ENCODE results near the gene PEAK1. TPM values are rescaled to one million over a fixed set of nuclear protein-coding genes. Genes with fewer than 3 reads are reported as not detected.

PEAK1 gene
- total RNA-seq, 1 donor from 2014 or later = 34.2 TPM

GRCh38 chr15:77352887-77353286 lies 67.0 kb downstream of the PEAK1 start:
- Mint-ChIP-seq H3K4me3 (no peak overlapping the region), H3K9me3 (no peaks in the 10 kb centered on the region), H3K36me3 (ENCODE audit: low read depth) (peaks cover 7% of the 10 kb centered on the region), H3K4me1 (peaks cover 7% of the 10 kb centered on the region), H3K27ac (no peak overlapping the region), H3K27me3 (no peaks in the 10 kb centered on the region)
- no peak for TF ChIP-seq CTCF (IDR thresholded peaks at IDR 0.05)
- CTCF ChIA-PET = no interaction called here
- no peak for ATAC-seq (ENCODE audit: low read depth)
- intact Hi-C loops (cut with micrococcal nuclease) = no loop called here
- DNase-seq = no peak
- POLR2A ChIA-PET = no interaction called here

GRCh38 chr15:77350792-77351191 lies 69.1 kb downstream of the PEAK1 start:
- ChIA-PET CTCF (no interaction called here), POLR2A (no interaction called here)
- Mint-ChIP-seq H3K4me3 (no peak overlapping the region), H3K9me3 (no peaks in the 10 kb centered on the region), H3K27me3 (no peaks in the 10 kb centered on the region), H3K27ac (no peak overlapping the region), H3K36me3 (ENCODE audit: low read depth) (peaks cover 20% of the 10 kb centered on the region), H3K4me1 (peaks cover 7% of the 10 kb centered on the region)
- DNase-seq (no peak), ATAC-seq (ENCODE audit: low read depth) (no peak)
- intact Hi-C loops (cut with micrococcal nuclease) = no loop called here
- no peak for TF ChIP-seq CTCF (IDR thresholded peaks at IDR 0.05)

- peaks cover 28% of the 10 kb centered on the region for H3K36me3 Mint-ChIP-seq (ENCODE audit: low read depth)
- POLR2A ChIA-PET = no interaction called here
- no peak overlapping the region for H3K4me3 Mint-ChIP-seq
- DNase-seq = no peak
- H3K4me1 Mint-ChIP-seq = peaks cover 7% of the 10 kb centered on the region
- H3K27ac Mint-ChIP-seq = no peak overlapping the region
- no peak for ATAC-seq (ENCODE audit: low read depth)
- no peak for TF ChIP-seq CTCF (IDR thresholded peaks at IDR 0.05)
- intact Hi-C loops (cut with micrococcal nuclease) = no loop called here
- H3K9me3 Mint-ChIP-seq = no peaks in the 10 kb centered on the region
- H3K27me3 Mint-ChIP-seq = no peaks in the 10 kb centered on the region
- CTCF ChIA-PET = no interaction called here
These were observed 70.2 kb downstream of the PEAK1 start for GRCh38 chr15:77349666-77350065.

- ATAC-seq (ENCODE audit: low read depth) = no peak
- CTCF ChIA-PET = no interaction called here
These were observed 71.4 kb downstream of the PEAK1 start for GRCh38 chr15:77348511-77348910.

GRCh38 chr15:77347197-77347596 lies 72.7 kb downstream of the PEAK1 start:
- H3K4me3 Mint-ChIP-seq = no peak overlapping the region
- H3K36me3 Mint-ChIP-seq (ENCODE audit: low read depth) = peaks cover 32% of the 10 kb centered on the region
- no peak for TF ChIP-seq CTCF (IDR thresholded peaks at IDR 0.05)
- no peaks in the 10 kb centered on the region for H3K9me3 Mint-ChIP-seq
- ChIA-PET POLR2A (no interaction called here), CTCF (interaction anchor here (0.6 kb wide), 1 partner anchor 70 kb away, joined by 3 read pairs; no protein-coding TSS in a partner anchor)
- intact Hi-C loops (cut with micrococcal nuclease) = no loop called here
- ATAC-seq (ENCODE audit: low read depth) (no peak), DNase-seq (no peak)
- no peaks in the 10 kb centered on the region for H3K27me3 Mint-ChIP-seq
- no peak overlapping the region for H3K27ac Mint-ChIP-seq
- peaks cover 1% of the 10 kb centered on the region for H3K4me1 Mint-ChIP-seq

More at GRCh38 chr15:77348511-77348910, 71.4 kb downstream of the PEAK1 start:
- DNase-seq = no peak
- intact Hi-C loops (cut with micrococcal nuclease) = no loop called here
- H3K36me3 Mint-ChIP-seq (ENCODE audit: low read depth) = peaks cover 29% of the 10 kb centered on the region
- H3K9me3 Mint-ChIP-seq = no peaks in the 10 kb centered on the region
- POLR2A ChIA-PET = no interaction called here
- H3K27me3 Mint-ChIP-seq = no peaks in the 10 kb centered on the region
- H3K4me3 Mint-ChIP-seq = no peak overlapping the region
- H3K4me1 Mint-ChIP-seq = no peaks in the 10 kb centered on the region
- H3K27ac Mint-ChIP-seq = no peak overlapping the region
- TF ChIP-seq CTCF (IDR thresholded peaks at IDR 0.05) = no peak
